ENCODE measurements around the gene RIPOR2. TPM values are rescaled to one million over a fixed set of nuclear protein-coding genes. Genes with fewer than 3 reads are reported as not detected.

Gene RIPOR2
- polyA plus RNA-seq, 2 donors: 0.41 to 0.61 TPM

DNA sequence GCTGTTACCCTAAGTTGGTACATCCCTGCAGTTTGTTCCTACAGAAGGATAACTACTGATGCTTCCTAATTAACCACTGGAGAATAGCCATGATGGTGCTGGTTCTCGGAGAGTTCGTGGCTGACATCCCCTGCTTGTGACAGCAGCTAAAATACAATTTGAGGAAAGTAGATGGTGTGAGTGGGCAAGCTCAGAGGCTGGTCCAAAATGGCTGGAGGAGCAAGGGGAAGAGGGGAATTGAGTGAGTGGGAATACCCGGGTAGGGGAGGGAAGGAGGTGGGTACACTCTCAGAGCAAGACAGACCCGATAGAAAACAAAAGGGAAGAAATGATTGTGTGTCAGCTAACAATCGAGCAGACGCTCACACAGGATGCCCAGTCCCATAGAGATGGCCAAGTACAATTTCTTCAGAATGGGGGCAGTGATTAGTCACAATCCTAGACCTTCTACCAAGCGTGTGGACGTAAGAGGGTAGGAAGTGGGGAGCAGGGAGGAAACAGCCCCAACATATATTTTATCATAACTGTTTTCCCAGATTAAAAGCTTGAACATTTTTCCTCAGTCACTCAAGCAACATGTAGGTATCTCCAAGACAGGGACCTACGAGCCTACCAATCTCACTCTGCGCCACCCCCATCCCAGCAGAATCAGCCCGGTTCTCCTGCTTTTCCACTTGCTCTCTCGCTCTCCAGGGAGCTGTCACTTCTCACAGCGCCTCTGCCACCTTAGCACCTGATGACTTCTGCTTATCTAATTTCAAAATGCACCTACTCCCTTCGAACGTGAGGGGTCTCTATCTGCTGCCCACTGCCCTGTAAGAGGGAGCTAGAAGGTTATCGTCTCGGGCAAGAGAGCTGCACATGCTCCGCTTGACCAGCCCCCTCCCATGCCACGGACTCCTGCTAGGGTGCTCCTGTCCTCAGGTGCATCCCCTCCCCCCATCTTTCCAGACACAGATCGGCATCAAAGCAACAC is 26.2 kb downstream of the RIPOR2 start:
- H3K9me3 ChIP-seq (ENCODE audit: control insufficient read depth in 2 of 2, insufficient read depth in 1 of 2, low read depth in 1 of 2, low read length in 1 of 2): no peaks in the 10 kb centered on the region
- no peak overlapping the region for H3K4me3 ChIP-seq (ENCODE audit: low read depth in 1 of 2, low read length in 2 of 2)
- H3K27ac ChIP-seq (ENCODE audit: low read depth in 2 of 2, low read length in 1 of 2): peak overlapping the region in 1 of 2 donors; percentile 34
- WGBS, 2 donors: 52 to 53% methylated on average over 20 of the region's 20 CpGs
- H3K36me3 ChIP-seq (ENCODE audit: control insufficient read depth in 2 of 2, insufficient read depth in 2 of 2, low read length in 1 of 2): no peaks in the 10 kb centered on the region
- H3K27me3 ChIP-seq (ENCODE audit: control insufficient read depth in 1 of 2, insufficient read depth in 2 of 2, low read length in 2 of 2): peaks cover 0 to 7% of the 10 kb centered on the region in 2 donors
- H3K4me1 ChIP-seq (ENCODE audit: control insufficient read depth in 2 of 2, insufficient read depth in 2 of 2, low read length in 1 of 2): peaks cover 4 to 8% of the 10 kb centered on the region in 2 donors

DNA sequence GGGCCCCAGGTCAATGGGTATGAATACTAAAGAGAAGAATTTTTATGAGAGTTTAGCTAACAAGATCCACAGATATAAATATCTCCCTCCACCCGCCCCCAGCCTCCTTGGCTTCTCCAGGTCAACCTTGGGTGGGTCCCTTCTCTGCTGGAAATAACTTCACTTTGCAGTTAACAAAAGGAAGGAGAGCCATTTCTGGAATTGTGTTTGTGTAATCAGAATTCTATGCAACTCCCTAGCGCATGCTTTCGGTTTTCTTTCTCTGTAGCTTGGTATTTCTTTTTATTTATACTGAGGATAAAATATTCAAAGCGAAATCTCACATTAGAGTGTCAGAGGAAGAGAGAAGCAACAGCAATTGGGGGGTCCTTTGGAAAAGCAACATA is 27.1 kb downstream of the RIPOR2 start:
- Histone ChIP-seq H3K27ac (ENCODE audit: low read depth in 2 of 2, low read length in 1 of 2) (no peak overlapping the region), H3K4me1 (ENCODE audit: control insufficient read depth in 2 of 2, insufficient read depth in 2 of 2, low read length in 1 of 2) (peaks cover 4 to 8% of the 10 kb centered on the region in 2 donors)

DNA sequence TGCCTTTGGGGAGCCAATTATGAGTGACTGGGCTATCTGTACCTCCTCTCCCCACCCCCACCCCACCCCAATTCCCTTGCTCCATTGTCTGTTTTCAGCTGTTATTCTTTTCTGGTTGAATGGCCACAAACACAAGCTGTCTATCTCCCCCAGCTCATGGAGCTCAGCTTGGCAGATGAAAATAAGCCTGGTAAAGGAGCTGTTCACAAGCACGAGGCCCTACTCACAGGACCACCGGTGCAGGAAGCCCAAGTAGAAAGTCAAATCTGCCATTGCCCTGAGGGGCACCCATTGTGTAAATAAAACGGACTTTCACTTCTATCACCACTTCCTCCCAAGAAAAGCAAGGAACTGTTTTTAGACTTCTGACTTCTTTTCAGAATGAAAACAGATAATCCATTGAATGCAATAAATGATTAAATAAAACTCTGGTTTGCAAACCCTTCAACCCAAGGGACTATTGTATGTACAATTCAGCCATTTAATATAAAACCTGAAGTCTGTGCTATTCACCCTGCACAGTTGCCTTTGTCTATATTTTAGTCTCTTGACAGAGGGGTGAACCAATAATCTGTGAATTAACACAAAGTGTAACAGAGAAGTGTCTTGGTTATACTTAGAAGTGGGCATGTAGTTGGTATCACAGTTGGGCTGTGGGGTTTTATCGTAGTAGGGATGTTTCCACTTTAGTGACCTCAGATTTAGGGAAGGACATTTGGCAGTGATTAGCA is 27.7 kb downstream of the RIPOR2 start:
- H3K4me1 ChIP-seq (ENCODE audit: control insufficient read depth in 2 of 2, insufficient read depth in 2 of 2, low read length in 1 of 2): peaks cover 4 to 8% of the 10 kb centered on the region in 2 donors
- WGBS, 2 donors: 41 to 51% methylated on average over 4 of the region's 4 CpGs

More for the DNA sequence above, 27.1 kb downstream of the RIPOR2 start:
- peaks cover 0 to 3% of the 10 kb centered on the region in 2 donors for H3K9me3 ChIP-seq (ENCODE audit: control insufficient read depth in 2 of 2, insufficient read depth in 1 of 2, low read depth in 1 of 2, low read length in 1 of 2)
- H3K36me3 ChIP-seq (ENCODE audit: control insufficient read depth in 2 of 2, insufficient read depth in 2 of 2, low read length in 1 of 2): no peaks in the 10 kb centered on the region
- H3K4me3 ChIP-seq (ENCODE audit: low read depth in 1 of 2, low read length in 2 of 2): no peak overlapping the region
- WGBS, 2 donors: 55 to 60% methylated on average over 4 of the region's 4 CpGs
- peaks cover 0 to 7% of the 10 kb centered on the region in 2 donors for H3K27me3 ChIP-seq (ENCODE audit: control insufficient read depth in 1 of 2, insufficient read depth in 2 of 2, low read length in 2 of 2)

DNA sequence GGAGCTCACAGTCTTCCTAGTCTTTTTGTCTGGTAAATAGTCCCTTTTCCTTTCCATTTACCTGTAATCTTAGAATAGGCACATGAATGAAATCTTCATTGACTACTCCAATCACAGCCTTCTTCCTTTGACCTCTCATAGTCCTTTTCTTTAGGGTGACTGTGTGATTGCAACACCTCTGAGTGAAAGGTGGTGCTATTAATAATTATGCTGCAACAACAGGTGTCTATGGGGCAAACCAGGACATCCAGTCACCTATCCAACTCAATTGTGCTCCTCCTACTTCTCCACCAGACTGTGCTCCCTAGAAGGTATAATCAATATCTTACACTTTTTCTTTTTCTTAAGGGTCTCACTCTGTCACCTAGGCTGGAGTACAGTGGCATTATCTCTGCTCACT is 29.4 kb downstream of the RIPOR2 start:
- H3K27me3 ChIP-seq (ENCODE audit: control insufficient read depth in 1 of 2, insufficient read depth in 2 of 2, low read length in 2 of 2): no peaks in the 10 kb centered on the region
- no peaks in the 10 kb centered on the region for H3K36me3 ChIP-seq (ENCODE audit: control insufficient read depth in 2 of 2, insufficient read depth in 2 of 2, low read length in 1 of 2)
- no peak overlapping the region for H3K4me3 ChIP-seq (ENCODE audit: low read depth in 1 of 2, low read length in 2 of 2)
- peaks cover 0 to 3% of the 10 kb centered on the region in 2 donors for H3K9me3 ChIP-seq (ENCODE audit: control insufficient read depth in 2 of 2, insufficient read depth in 1 of 2, low read depth in 1 of 2, low read length in 1 of 2)
- no peak overlapping the region for H3K27ac ChIP-seq (ENCODE audit: low read depth in 2 of 2, low read length in 1 of 2)
- H3K4me1 ChIP-seq (ENCODE audit: control insufficient read depth in 2 of 2, insufficient read depth in 2 of 2, low read length in 1 of 2): peaks cover 2 to 4% of the 10 kb centered on the region in 2 donors

More for the DNA sequence above, 27.7 kb downstream of the RIPOR2 start:
- Histone ChIP-seq H3K27me3 (ENCODE audit: control insufficient read depth in 1 of 2, insufficient read depth in 2 of 2, low read length in 2 of 2) (peaks cover 0 to 7% of the 10 kb centered on the region in 2 donors), H3K9me3 (ENCODE audit: control insufficient read depth in 2 of 2, insufficient read depth in 1 of 2, low read depth in 1 of 2, low read length in 1 of 2) (peaks cover 0 to 3% of the 10 kb centered on the region in 2 donors), H3K27ac (ENCODE audit: low read depth in 2 of 2, low read length in 1 of 2) (no peak overlapping the region), H3K36me3 (ENCODE audit: control insufficient read depth in 2 of 2, insufficient read depth in 2 of 2, low read length in 1 of 2) (no peaks in the 10 kb centered on the region), H3K4me3 (ENCODE audit: low read depth in 1 of 2, low read length in 2 of 2) (no peak overlapping the region)

DNA sequence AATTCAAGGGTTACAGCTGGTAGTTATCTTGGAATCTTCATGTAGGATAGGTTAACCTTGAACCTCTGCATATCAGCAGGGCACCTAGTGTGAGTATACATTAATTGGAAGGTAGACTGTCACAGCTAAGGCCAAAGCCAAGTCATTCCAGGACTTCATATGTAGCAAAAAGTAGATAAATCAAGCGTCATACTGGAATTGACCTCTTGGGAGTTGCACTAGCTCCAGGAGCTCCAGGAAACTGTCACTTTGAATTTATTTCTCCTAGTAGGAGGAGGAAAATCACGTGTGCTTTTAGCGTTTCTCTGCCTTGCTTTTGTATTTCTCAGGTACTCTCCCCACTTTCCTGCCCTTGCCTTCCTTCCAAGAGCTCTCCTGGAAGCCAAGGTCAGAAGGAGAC is 30.3 kb downstream of the RIPOR2 start:
- Histone ChIP-seq H3K9me3 (ENCODE audit: control insufficient read depth in 2 of 2, insufficient read depth in 1 of 2, low read depth in 1 of 2, low read length in 1 of 2) (peaks cover 0 to 3% of the 10 kb centered on the region in 2 donors), H3K27ac (ENCODE audit: low read depth in 2 of 2, low read length in 1 of 2) (no peak overlapping the region), H3K4me3 (ENCODE audit: low read depth in 1 of 2, low read length in 2 of 2) (no peak overlapping the region), H3K27me3 (ENCODE audit: control insufficient read depth in 1 of 2, insufficient read depth in 2 of 2, low read length in 2 of 2) (no peaks in the 10 kb centered on the region), H3K4me1 (ENCODE audit: control insufficient read depth in 2 of 2, insufficient read depth in 2 of 2, low read length in 1 of 2) (peaks cover 0 to under 1% of the 10 kb centered on the region in 2 donors), H3K36me3 (ENCODE audit: control insufficient read depth in 2 of 2, insufficient read depth in 2 of 2, low read length in 1 of 2) (no peaks in the 10 kb centered on the region)
- 50 to 57% methylated on average over 3 of the region's 3 CpGs for WGBS, 2 donors

DNA sequence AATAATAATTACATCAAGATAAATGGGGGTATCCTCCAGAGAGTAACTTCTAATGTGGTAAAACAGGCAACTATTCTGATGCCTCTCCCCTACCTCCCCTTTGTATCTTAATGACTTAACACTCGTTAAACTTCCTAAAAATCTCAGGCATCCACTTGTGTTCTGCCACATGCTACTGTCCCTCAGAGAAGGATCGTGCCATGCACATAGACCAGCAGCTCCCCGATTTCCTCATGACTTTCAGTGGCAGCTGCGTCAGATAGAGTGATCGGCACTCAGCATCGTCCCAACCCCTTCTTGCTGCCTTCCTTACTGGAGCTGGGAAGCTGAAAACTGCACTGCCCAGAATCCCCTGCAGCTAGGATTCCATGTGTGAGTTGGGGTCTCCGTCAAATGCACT is 32.1 kb downstream of the RIPOR2 start:
- Histone ChIP-seq H3K9me3 (ENCODE audit: control insufficient read depth in 2 of 2, insufficient read depth in 1 of 2, low read depth in 1 of 2, low read length in 1 of 2) (peaks cover 0 to 3% of the 10 kb centered on the region in 2 donors), H3K4me1 (ENCODE audit: control insufficient read depth in 2 of 2, insufficient read depth in 2 of 2, low read length in 1 of 2) (no peaks in the 10 kb centered on the region), H3K4me3 (ENCODE audit: low read depth in 1 of 2, low read length in 2 of 2) (no peak overlapping the region), H3K27me3 (ENCODE audit: control insufficient read depth in 1 of 2, insufficient read depth in 2 of 2, low read length in 2 of 2) (no peaks in the 10 kb centered on the region), H3K36me3 (ENCODE audit: control insufficient read depth in 2 of 2, insufficient read depth in 2 of 2, low read length in 1 of 2) (no peaks in the 10 kb centered on the region), H3K27ac (ENCODE audit: low read depth in 2 of 2, low read length in 1 of 2) (no peak overlapping the region)
- WGBS, 2 donors: 92 to 94% methylated on average over 7 of the region's 7 CpGs

DNA sequence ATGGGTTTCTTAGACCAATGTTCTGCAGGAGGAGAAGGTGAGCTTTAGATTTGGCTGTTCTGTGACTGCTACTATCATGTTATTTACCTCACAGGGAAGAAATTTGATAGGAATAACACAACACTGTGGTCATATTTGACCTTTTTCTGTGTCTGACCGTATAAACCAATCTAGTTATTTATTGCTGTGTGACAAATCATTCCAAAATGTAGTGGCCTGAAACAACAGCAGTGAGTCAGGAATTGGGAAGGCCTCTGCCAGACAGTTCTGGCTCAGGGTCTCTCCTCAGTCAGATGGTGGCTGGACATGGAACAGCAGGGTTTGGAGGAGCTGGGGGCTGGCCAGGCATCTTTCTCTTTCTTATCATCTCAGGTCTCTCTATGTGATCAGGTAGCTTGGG is 33.0 kb downstream of the RIPOR2 start:
- Histone ChIP-seq H3K27ac (ENCODE audit: low read depth in 2 of 2, low read length in 1 of 2) (no peak overlapping the region), H3K36me3 (ENCODE audit: control insufficient read depth in 2 of 2, insufficient read depth in 2 of 2, low read length in 1 of 2) (no peaks in the 10 kb centered on the region), H3K4me1 (ENCODE audit: control insufficient read depth in 2 of 2, insufficient read depth in 2 of 2, low read length in 1 of 2) (no peaks in the 10 kb centered on the region), H3K27me3 (ENCODE audit: control insufficient read depth in 1 of 2, insufficient read depth in 2 of 2, low read length in 2 of 2) (no peaks in the 10 kb centered on the region), H3K4me3 (ENCODE audit: low read depth in 1 of 2, low read length in 2 of 2) (no peak overlapping the region), H3K9me3 (ENCODE audit: control insufficient read depth in 2 of 2, insufficient read depth in 1 of 2, low read depth in 1 of 2, low read length in 1 of 2) (peaks cover 0 to 3% of the 10 kb centered on the region in 2 donors)
- 53 to 66% methylated on average over 1 of the region's 1 CpG for WGBS, 2 donors

DNA sequence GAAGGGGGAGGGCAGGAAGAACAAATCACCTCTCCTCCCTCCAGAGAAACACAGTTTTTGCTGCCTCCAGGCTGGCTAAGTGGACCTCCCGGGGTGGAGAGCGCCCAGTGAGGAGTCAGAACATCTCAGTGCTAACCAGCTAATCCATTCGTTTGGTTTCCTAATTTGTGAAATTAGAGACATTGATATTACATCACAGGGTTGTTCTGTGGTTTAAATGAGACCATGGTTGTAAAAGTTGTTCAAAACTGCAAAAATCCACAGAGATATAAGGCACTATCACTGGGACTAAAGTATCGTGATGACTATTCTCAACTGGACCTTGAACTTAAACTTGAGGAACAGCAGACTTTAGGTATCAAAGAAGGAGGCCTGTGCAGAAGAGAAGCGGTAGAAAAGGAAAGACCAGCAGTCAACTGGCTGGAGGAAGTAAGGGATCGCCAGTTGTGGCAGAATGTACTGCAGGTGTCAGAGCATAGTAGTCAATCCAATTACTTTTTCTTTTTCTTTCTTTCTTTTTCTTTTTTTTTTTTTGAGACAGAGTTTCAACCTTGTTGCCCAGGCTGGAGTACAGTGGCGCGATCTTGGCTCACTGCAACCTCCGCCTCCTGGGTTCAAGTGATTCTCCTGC is 33.9 kb downstream of the RIPOR2 start:
- Histone ChIP-seq H3K27me3 (ENCODE audit: control insufficient read depth in 1 of 2, insufficient read depth in 2 of 2, low read length in 2 of 2) (no peaks in the 10 kb centered on the region), H3K36me3 (ENCODE audit: control insufficient read depth in 2 of 2, insufficient read depth in 2 of 2, low read length in 1 of 2) (no peaks in the 10 kb centered on the region), H3K27ac (ENCODE audit: low read depth in 2 of 2, low read length in 1 of 2) (no peak overlapping the region), H3K9me3 (ENCODE audit: control insufficient read depth in 2 of 2, insufficient read depth in 1 of 2, low read depth in 1 of 2, low read length in 1 of 2) (peaks cover 0 to 3% of the 10 kb centered on the region in 2 donors), H3K4me1 (ENCODE audit: control insufficient read depth in 2 of 2, insufficient read depth in 2 of 2, low read length in 1 of 2) (no peaks in the 10 kb centered on the region), H3K4me3 (ENCODE audit: low read depth in 1 of 2, low read length in 2 of 2) (no peak overlapping the region)
- WGBS, 2 donors: 90 to 94% methylated on average over 9 of the region's 9 CpGs

DNA sequence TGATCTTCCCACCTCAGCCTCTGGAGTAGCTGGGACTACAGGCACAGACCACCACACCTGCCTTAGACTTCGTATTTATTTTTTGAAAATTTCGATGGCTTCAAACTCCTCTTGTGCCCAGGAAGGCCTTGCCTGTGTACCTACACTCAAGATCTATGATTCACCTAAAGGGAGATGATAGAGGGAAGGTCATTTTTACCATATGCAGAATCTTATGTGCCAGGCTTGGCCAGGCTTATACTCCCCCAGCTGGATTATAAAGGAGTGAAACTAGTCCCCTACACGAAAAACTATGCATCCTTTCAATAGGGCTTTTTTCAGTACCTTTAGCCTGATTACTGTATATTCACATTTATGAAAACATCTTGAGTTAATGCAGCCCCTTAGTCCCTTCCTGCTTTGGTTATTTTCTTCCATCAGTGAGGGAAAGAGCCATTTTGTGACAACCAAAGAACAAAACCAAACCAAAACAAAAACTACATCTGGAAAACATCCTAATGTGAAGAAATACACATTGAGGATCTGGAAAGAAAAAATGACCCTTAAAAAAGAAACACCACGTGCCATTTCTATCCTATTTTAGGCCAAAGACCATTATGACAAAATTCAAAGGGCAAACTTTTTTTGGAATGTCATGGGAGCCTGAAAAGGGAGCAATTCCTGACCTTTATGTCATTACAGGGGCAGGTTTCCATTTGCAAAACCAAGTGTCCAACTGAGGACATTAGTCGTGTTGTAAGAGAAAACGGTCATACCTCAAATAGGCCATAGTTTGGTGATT is 34.7 kb downstream of the RIPOR2 start:
- no peak overlapping the region for H3K4me3 ChIP-seq (ENCODE audit: low read depth in 1 of 2, low read length in 2 of 2)
- H3K9me3 ChIP-seq (ENCODE audit: control insufficient read depth in 2 of 2, insufficient read depth in 1 of 2, low read depth in 1 of 2, low read length in 1 of 2): peaks cover 0 to 3% of the 10 kb centered on the region in 2 donors
- no peak overlapping the region for H3K27ac ChIP-seq (ENCODE audit: low read depth in 2 of 2, low read length in 1 of 2)
- 78 to 82% methylated on average over 6 of the region's 6 CpGs for WGBS, 2 donors
- no peaks in the 10 kb centered on the region for H3K4me1 ChIP-seq (ENCODE audit: control insufficient read depth in 2 of 2, insufficient read depth in 2 of 2, low read length in 1 of 2)
- no peaks in the 10 kb centered on the region for H3K27me3 ChIP-seq (ENCODE audit: control insufficient read depth in 1 of 2, insufficient read depth in 2 of 2, low read length in 2 of 2)
- H3K36me3 ChIP-seq (ENCODE audit: control insufficient read depth in 2 of 2, insufficient read depth in 2 of 2, low read length in 1 of 2): no peaks in the 10 kb centered on the region
